Measurements from ENCODE around the gene LRRTM2.
A peak's percentile ranks its signal among the peaks of the same experiment; 100 is the strongest.
"Not testable (repeated sequence)": the region's sequence is repeated elsewhere in the genome, so short reads cannot be mapped to it uniquely, and the experiment has no call there.

Gene LRRTM2

GRCh38 chr5:138874771-138875551, at the start of gene LRRTM2:
TSS of gene LRRTM2 (minus strand) at chr5:138875335. CDS start at chr5:138874911, 424 bp downstream.
- H3K4me3 ChIP-seq (ENCODE audit: control insufficient read depth, low read depth, low read length), result peak within 1 kb of the TSS; percentile 30
- TF ChIP-seq CTCF (conservative IDR thresholded peaks at IDR 0.05; ENCODE audit: control insufficient read depth, insufficient read depth, low read depth, low read length), result no peak
- DNase-seq (ENCODE audit: low read depth), result peak; percentile 89

- DNase-seq (ENCODE audit: low read depth), result no peak
- no peak for TF ChIP-seq CTCF (conservative IDR thresholded peaks at IDR 0.05; ENCODE audit: control insufficient read depth, insufficient read depth, low read depth, low read length)
- H3K4me3 ChIP-seq (ENCODE audit: control insufficient read depth, low read depth, low read length), result no peak overlapping the region
Observed at GRCh38 chr5:138922494-138922893, 47.4 kb upstream of the LRRTM2 start.

- DNase-seq (ENCODE audit: low read depth), result not testable (repeated sequence)
Observed at GRCh38 chr5:138921362-138921761, 46.2 kb upstream of the LRRTM2 start.

GRCh38 chr5:138920181-138920580, 45.0 kb upstream of the LRRTM2 start:
- TF ChIP-seq CTCF (conservative IDR thresholded peaks at IDR 0.05; ENCODE audit: control insufficient read depth, insufficient read depth, low read depth, low read length), result no peak
- DNase-seq (ENCODE audit: low read depth), result no peak
- H3K4me3 ChIP-seq (ENCODE audit: control insufficient read depth, low read depth, low read length), result no peak overlapping the region

More at GRCh38 chr5:138921362-138921761, 46.2 kb upstream of the LRRTM2 start:
- not testable (repeated sequence) for H3K4me3 ChIP-seq (ENCODE audit: control insufficient read depth, low read depth, low read length)

GRCh38 chr5:138918686-138919085, 43.6 kb upstream of the LRRTM2 start:
- TF ChIP-seq CTCF (conservative IDR thresholded peaks at IDR 0.05; ENCODE audit: control insufficient read depth, insufficient read depth, low read depth, low read length), result no peak
- no peak for DNase-seq (ENCODE audit: low read depth)
- no peak overlapping the region for H3K4me3 ChIP-seq (ENCODE audit: control insufficient read depth, low read depth, low read length)

GRCh38 chr5:138914338-138914737, 39.2 kb upstream of the LRRTM2 start:
- no peak for TF ChIP-seq CTCF (conservative IDR thresholded peaks at IDR 0.05; ENCODE audit: control insufficient read depth, insufficient read depth, low read depth, low read length)
- no peak overlapping the region for H3K4me3 ChIP-seq (ENCODE audit: control insufficient read depth, low read depth, low read length)
- DNase-seq (ENCODE audit: low read depth), result no peak

GRCh38 chr5:138913773-138914172, 38.6 kb upstream of the LRRTM2 start:
- H3K4me3 ChIP-seq (ENCODE audit: control insufficient read depth, low read depth, low read length), result no peak overlapping the region
- TF ChIP-seq CTCF (conservative IDR thresholded peaks at IDR 0.05; ENCODE audit: control insufficient read depth, insufficient read depth, low read depth, low read length), result no peak
- DNase-seq (ENCODE audit: low read depth), result no peak

Data from fibroblast of mammary gland (primary cell).